ENCODE measurements around the gene DGCR2. TPM values are rescaled to one million over a fixed set of nuclear protein-coding genes. Genes with fewer than 3 reads are reported as not detected.
"Not testable (repeated sequence)": the region's sequence is repeated elsewhere in the genome, so short reads cannot be mapped to it uniquely, and the experiment has no call there.

Gene DGCR2
- total and polyA plus RNA-seq, 11 donors: 26.0 to 53.3 (median 41.2) TPM

DNA sequence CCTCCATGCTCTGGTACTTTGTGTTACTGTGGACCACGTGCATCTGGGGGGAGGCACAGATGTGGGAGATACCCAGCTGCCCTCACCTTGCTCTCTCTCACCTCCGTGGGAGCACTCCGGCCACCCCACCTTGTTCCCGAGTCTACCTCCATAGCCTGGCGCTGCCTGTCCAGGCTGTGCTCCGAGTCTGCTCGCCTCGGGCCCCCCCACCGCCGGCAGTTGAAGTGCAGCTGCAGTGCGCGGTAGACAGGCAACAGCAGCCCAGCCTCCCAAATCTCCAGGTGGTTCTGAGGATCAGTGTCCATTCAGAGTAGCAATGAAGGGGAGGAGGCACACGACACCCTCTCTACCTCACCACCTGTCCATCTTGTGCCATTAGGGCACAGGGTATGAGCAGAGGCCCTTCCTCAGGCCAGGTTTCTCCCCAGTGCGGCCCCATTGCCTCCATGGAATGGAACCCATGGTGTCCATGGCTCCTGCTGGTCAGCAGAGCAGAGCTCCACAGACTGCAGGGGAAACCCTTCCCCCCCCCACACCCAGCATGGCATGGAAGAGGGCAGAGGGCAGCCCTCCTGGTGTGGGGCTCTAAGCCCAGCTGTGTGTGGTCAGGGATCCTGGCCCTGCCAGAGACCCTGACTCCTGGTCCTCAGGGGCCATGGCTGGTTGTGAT lies 89.2 kb downstream of the DGCR2 start:
- 78 to 89% (median 82%) methylated on average over 12 to 14 of the region's 14 CpGs for WGBS, 4 donors
- Histone ChIP-seq H3K4me1 (peaks cover 0 to 11% (median 0%) of the 10 kb centered on the region in 12 donors), H3K27me3 (peaks cover 0 to 25% (median 14%) of the 10 kb centered on the region in 9 donors)
- DNase-seq; H3K36me3 ChIP-seq; intact Hi-C loops (cut with DNase I); H3K4me3 ChIP-seq; H3K27ac ChIP-seq; H3K9me3 ChIP-seq: not testable (repeated sequence)
- ATAC-seq: peak in 1 of 4 donors; percentile 11

DNA sequence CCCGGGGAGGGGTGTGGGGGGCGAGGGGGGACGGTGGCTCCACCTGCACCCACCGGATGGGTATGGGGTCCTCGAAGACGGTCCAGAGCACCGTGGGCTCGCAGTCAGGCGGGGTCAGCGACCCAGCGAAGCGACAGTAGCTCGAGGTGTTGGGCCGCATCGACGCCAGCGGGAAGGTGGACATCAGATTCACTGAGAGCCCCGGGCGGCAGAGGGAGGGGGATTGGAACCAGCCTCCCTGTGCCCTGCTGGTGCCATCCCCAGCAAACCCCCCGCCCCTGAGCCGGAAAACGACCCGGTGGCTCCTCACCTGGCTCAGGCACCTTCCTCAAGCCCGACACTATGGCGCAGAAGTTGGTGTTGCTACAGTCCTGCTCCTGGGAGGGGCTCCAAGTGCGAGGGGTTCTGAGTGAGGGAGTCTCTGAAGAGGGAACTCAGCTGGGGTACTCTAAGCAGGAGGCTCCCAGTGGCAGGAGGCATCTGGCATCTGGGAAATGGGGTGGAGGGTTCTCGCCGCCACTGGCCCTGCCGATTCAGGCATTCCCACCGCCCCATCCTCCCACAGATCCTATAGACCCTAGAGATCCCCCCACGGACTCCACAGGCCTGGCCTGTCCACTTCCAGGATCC lies 89.9 kb downstream of the DGCR2 start:
- H3K27ac ChIP-seq; DNase-seq; H3K36me3 ChIP-seq; H3K4me3 ChIP-seq; intact Hi-C loops (cut with DNase I); ATAC-seq; H3K9me3 ChIP-seq: not testable (repeated sequence)
- WGBS, 4 donors: 75 to 86% (median 79%) methylated on average over 6 to 25 of the region's 31 CpGs
- peaks cover 0 to 11% (median 0%) of the 10 kb centered on the region in 12 donors for H3K4me1 ChIP-seq
- H3K27me3 ChIP-seq: peaks cover 0 to 26% (median 17%) of the 10 kb centered on the region in 9 donors

DNA sequence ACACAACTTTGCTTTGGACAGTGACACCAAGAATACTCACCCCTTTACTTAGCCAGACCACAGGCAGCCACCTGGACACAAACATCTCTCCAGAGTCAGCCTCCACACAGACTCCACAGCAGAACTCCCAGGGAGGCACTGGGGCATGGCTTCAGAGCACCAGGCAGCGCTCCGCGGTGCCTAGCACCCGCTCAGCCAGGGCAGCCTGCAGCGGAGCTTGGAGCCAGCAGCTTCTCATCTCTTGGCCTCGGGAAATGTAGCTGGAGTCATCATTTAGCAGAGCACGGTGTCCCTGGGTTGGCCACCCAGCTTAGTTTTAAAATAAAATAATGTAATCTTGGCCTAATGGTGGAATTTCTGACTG lies 91.3 kb downstream of the DGCR2 start:
- peaks cover 0 to 27% (median 17%) of the 10 kb centered on the region in 9 donors for H3K27me3 ChIP-seq
- WGBS, 4 donors: 89 to 94% (median 92%) methylated on average over 5 to 7 of the region's 7 CpGs; no CpG with 5 or more reads in 1 of the 4 donors
- H3K9me3 ChIP-seq; intact Hi-C loops (cut with DNase I); H3K4me3 ChIP-seq; H3K27ac ChIP-seq; H3K36me3 ChIP-seq; ATAC-seq; DNase-seq: not testable (repeated sequence)
- H3K4me1 ChIP-seq: peaks cover 0 to 11% (median 0%) of the 10 kb centered on the region in 12 donors

DNA sequence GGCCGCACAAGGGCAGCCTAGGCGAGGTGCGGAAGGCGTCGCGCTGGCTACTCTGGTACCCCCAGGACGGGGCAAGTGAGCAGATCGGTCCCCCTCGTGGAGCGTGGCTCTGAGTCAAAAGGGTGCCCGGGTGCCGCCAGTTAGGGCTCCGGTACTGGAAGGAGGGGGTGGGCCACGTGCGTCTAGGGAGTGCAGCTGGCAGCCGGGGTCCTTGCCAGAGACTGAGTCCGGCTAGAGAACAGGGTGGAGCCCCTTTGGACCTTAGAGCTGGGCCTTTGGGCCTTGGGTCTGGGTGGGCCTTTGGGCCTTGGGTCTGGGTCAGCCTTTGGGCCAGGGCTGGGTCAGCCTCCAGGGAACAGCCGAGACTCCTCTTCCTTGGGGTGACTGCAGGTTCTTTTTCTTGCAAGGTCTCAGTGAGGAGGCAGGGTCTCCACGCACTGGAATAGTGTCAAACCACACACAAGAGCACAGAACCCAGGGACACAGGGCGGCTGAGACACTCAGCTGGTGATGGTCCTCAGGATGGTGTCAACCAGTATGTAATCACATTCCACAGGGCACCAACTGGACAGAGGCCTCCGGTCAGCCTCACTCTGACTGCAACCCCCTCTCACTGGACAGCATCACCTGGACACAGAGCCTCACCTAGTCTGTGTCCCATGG lies 91.9 kb downstream of the DGCR2 start:
- WGBS, 4 donors: 34 to 79% (median 55%) methylated on average over 4 to 20 of the region's 21 CpGs
- intact Hi-C loops (cut with DNase I): not testable (repeated sequence)

DNA sequence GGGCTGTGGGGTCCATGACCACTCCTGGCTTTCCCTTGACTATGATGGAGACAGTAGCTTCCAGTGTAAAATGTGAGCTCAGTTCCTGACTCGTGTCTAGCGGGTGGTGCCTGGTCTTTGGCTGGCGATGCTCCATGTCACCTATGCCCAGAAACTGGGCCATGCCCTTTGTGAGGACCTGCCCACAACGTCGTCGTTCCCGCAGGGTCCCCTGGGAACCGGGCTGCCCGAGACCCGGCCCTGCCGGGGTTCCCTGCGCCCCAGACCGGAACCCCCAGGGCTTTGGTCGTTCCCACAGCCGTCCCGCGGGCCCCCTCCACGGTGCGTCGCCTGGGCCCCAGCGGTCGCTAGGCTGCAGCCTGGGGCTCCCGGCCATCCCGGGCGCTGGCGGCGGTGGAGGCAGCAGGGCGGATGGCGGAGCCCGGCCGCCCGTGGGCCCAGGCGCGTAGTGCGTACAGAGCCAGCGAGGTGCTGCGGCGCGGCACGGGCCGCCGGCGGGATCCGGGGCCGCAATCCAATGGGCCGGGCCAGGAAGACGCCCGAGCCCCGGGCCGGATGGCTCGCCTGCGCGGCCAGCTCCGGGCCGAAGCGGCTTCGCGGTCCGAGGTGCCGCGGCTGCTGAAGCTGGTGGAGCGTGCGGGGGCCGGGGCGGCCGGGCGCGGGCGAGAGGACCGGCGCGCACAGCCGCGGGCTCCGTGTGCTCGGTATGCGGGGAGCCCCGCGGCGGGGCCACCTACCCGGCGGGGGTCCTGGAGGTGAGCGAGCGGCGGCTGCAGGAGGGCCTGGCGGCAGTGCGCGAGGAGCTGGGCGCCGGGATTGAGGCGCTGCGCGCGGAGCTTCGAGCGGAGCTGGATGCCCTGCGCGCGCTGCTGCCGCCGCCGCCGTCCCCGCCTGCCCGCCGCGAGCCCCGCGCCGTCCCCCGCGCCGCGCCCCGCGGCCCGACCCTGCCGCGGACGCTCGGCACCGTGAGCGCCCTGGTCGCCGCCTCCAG lies 92.8 kb downstream of the DGCR2 start:
- intact Hi-C loops (cut with DNase I); H3K9me3 ChIP-seq; ATAC-seq; H3K36me3 ChIP-seq; H3K27ac ChIP-seq; DNase-seq: not testable (repeated sequence)
- 1 to 6% (median 5%) methylated on average over 26 to 114 of the region's 125 CpGs for WGBS, 4 donors
- H3K27me3 ChIP-seq: peaks cover 0 to 31% (median 17%) of the 10 kb centered on the region in 9 donors
- H3K4me1 ChIP-seq: peaks cover 0 to 11% (median 0%) of the 10 kb centered on the region in 12 donors
- H3K4me3 ChIP-seq: peak overlapping the region in 1 of 12 donors; percentile 24

More for the DNA sequence above, 91.9 kb downstream of the DGCR2 start:
- H3K36me3 ChIP-seq, H3K27ac ChIP-seq, H3K4me3 ChIP-seq, H3K9me3 ChIP-seq, ATAC-seq: not testable (repeated sequence)
- H3K27me3 ChIP-seq: peaks cover 0 to 27% (median 17%) of the 10 kb centered on the region in 9 donors
- peak in 1 of 5 donors; percentile 18 for DNase-seq
- peaks cover 0 to 11% (median 0%) of the 10 kb centered on the region in 12 donors for H3K4me1 ChIP-seq

DNA sequence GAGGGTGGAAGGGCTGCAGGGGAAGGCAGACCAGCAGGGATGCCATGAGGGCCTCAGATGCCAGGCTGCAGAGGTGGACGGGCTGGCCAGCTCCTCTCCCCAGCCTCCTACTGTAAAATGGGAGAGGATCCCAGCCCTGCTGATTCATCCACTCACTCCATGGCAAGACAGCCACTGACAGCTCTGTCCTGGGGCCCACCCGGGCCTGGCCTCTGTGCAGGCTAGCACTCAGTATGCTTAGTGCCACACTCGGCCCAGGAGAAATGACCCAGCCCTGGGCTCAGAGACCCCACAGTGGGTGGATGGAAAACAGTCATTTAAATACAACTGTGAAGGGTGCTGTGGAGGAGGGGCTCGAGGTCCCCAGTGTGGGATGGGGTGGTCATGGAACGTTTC lies 94.2 kb downstream of the DGCR2 start:
- ATAC-seq: peak in 2 of 4 donors; percentile 7 to 9
- peaks cover 0 to 11% (median 0%) of the 10 kb centered on the region in 12 donors for H3K4me1 ChIP-seq
- DNase-seq; H3K36me3 ChIP-seq; H3K9me3 ChIP-seq; intact Hi-C loops (cut with DNase I); H3K27ac ChIP-seq; H3K4me3 ChIP-seq: not testable (repeated sequence)
- peaks cover 0 to 34% (median 17%) of the 10 kb centered on the region in 9 donors for H3K27me3 ChIP-seq
- WGBS, 4 donors: 46 to 58% (median 55%) methylated on average over 4 of the region's 5 CpGs

DNA sequence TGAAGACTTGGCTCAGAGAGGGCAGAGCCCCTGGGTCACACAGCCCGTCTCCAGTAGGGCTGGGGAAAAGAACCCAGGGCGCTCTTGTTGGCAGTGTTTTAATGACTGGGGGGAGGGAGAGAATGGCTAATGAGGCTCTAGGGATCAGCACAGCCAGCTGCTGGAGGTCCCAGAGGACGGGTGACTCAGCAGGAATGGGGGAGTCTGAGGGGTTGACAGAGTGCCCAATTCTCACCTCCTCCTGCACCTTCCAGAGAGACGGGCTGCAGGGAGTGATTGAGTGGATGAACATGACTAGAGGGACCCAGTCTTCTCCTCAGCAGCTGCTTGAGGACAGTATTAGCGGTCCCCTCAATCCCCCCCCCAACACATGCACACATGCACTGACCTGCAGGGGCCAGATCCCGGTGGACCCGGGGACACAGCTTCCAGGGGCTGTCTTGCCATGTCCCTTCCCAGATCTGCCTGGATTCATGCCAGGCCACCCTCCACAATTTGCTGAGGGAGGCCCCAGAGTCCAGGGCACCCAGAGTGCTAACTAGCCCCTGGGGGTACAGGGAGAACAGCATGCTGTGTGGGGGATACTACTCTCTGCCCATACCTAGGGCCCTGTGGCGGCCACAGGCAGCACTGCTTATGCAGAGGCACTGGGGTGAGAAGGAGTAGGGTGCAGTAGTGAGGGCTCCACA lies 94.7 kb downstream of the DGCR2 start:
- Histone ChIP-seq H3K4me1 (peaks cover 0 to 11% (median 0%) of the 10 kb centered on the region in 12 donors), H3K27me3 (peaks cover 0 to 39% (median 17%) of the 10 kb centered on the region in 9 donors)
- ATAC-seq; intact Hi-C loops (cut with DNase I); H3K9me3 ChIP-seq; H3K27ac ChIP-seq; H3K36me3 ChIP-seq; H3K4me3 ChIP-seq: not testable (repeated sequence)
- peak in 1 of 5 donors; percentile 22 for DNase-seq
- 45 to 60% (median 53%) methylated on average over 6 to 8 of the region's 8 CpGs for WGBS, 4 donors

DNA sequence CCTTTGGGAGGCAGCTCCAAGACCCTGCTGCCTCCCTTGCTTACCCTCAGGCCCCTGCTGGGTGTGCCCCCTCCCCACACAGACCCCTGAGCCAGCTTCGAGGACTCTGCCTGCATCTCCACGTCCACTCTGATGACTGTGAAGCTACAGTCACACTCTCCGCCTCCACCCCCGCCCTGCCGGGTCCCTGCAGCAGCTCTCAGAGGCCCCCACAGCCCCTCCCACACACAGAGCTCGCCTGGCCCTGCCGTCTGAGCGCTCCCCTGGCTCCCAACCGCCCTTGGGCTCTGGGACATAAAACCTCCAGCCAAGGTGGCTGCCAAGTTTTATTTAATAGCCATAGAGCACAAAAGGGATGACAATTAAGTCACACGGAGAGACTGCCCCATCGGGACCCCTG lies 96.1 kb downstream of the DGCR2 start:
- H3K4me3 ChIP-seq; DNase-seq; H3K36me3 ChIP-seq; H3K9me3 ChIP-seq; H3K27ac ChIP-seq; ATAC-seq; intact Hi-C loops (cut with DNase I): not testable (repeated sequence)
- peaks cover 0 to 11% (median 0%) of the 10 kb centered on the region in 12 donors for H3K4me1 ChIP-seq
- WGBS, 4 donors: 22 to 64% methylated on average over 4 of the region's 11 CpGs; no CpG with 5 or more reads in 2 of the 4 donors
- H3K27me3 ChIP-seq: peaks cover 0 to 45% (median 19%) of the 10 kb centered on the region in 9 donors

DNA sequence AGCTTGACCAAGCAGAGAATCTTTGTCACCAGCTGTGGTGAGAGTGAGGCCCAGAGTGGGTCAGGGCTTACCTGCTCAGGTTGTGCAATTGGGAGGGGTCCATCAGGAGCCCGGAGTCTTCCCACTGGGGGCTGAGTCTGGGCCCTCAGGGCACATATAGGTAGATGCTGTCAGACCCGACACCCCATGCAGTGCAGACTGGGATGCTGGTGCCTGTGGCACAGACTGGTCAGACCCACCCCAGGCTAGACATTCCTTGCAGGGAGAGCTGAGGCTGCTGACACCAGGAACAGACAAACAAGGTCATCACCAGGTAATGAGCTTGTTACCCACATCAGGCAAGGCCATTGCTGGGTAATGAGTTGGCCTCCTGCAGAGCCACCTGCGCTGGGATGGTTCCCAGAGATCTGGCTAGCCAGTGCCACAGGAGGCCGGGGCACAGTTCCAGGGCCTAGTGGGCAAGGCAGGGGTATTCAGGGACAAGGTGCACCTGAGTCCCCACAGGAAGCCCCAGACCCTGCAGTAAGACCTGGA lies 97.2 kb downstream of the DGCR2 start:
- H3K27me3 ChIP-seq: peaks cover 0 to 39% (median 14%) of the 10 kb centered on the region in 9 donors

More for the DNA sequence above, 97.2 kb downstream of the DGCR2 start:
- peaks cover 0 to 11% (median 0%) of the 10 kb centered on the region in 12 donors for H3K4me1 ChIP-seq
- H3K36me3 ChIP-seq; H3K4me3 ChIP-seq; intact Hi-C loops (cut with DNase I); ATAC-seq; H3K27ac ChIP-seq; DNase-seq; H3K9me3 ChIP-seq: not testable (repeated sequence)
- 79 to 88% (median 81%) methylated on average over 1 to 4 of the region's 4 CpGs for WGBS, 4 donors

All from heart left ventricle (tissue), 16 donors.